Measurements from ENCODE around the gene PHF24.

DNA sequence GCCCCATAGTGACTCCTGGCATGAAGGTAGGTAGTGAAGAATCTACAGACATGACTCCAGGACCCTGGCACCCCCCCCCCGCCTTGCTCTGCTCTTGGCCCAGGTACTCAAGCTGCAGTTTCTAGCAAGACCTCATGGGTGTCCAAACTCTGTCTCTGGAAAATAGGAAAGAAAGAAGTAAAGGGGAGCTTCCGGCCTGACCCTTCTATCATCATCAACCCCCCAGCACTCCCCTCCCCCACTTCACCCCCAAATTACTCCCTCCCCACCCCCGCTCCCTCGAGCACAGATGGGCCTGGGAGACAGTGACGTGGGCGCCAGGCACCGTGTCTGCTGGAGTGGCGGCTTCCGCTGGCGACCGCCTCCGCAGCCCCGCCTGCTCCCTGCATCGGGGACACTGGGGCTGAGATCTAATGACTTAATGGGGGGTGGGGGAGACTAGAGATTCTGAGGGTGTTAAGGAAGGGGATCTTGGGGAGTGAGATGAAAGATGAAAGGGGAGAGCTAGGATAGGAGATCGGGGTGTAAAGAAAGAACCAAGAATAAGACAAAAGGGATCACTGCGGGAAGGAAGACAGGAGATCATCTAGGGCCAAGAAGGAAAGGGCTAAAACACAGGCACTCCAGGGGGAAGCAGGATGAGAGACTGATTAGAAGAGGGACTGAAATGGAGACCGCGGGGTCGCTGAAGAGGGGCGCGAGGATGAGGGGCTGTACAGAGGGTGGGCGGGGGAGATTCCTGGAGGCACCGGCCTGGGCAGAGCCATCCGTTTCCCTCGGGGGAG lies 30.3 kb downstream of the PHF24 start:
- TF ChIP-seq, protein P1, sequence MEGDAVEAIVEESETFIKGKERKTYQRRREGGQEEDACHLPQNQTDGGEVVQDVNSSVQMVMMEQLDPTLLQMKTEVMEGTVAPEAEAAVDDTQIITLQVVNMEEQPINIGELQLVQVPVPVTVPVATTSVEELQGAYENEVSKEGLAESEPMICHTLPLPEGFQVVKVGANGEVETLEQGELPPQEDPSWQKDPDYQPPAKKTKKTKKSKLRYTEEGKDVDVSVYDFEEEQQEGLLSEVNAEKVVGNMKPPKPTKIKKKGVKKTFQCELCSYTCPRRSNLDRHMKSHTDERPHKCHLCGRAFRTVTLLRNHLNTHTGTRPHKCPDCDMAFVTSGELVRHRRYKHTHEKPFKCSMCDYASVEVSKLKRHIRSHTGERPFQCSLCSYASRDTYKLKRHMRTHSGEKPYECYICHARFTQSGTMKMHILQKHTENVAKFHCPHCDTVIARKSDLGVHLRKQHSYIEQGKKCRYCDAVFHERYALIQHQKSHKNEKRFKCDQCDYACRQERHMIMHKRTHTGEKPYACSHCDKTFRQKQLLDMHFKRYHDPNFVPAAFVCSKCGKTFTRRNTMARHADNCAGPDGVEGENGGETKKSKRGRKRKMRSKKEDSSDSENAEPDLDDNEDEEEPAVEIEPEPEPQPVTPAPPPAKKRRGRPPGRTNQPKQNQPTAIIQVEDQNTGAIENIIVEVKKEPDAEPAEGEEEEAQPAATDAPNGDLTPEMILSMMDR (IDR thresholded peaks at IDR 0.05; ENCODE audit: poor library complexity) = no peak
- TF ChIP-seq EZH2phosphoT487 (IDR thresholded peaks at IDR 0.05; ENCODE audit: low read depth, severe bottlenecking, unreplicated experiment) = no peak
